LNCAP (cell line): Measurements from ENCODE around the gene GDI1.

Experiments used
- CTCF ChIP-seq: fragments of 450-650 bp; IDR thresholded peaks from 2 replicates; pipeline ENCODE4 v1.5.1; 2017; ENCODE audit warnings: mild to moderate bottlenecking

GDI1 gene

GRCh38 chrX:154482786-154483185 lies 45.8 kb downstream of the GDI1 start:
- TF ChIP-seq CTCF = no peak

- no peak for TF ChIP-seq CTCF
Measured at GRCh38 chrX:154483325-154483724, 46.4 kb downstream of the GDI1 start.

- TF ChIP-seq CTCF = no peak
Measured at GRCh38 chrX:154484255-154485149, 47.5 kb downstream of the GDI1 start.

GRCh38 chrX:154485150-154486051 lies 48.4 kb downstream of the GDI1 start:
- no peak for TF ChIP-seq CTCF

GRCh38 chrX:154486052-154486395 lies 49.1 kb downstream of the GDI1 start:
- TF ChIP-seq CTCF = no peak

GRCh38 chrX:154486396-154487207 lies 49.6 kb downstream of the GDI1 start, which contains the start of gene UBL4A:
Gene UBL4A (minus strand): TSS chrX:154486615. CDS start chrX:154486584, 31 bp downstream.
- no peak for TF ChIP-seq CTCF
